HepG2 (cell line): ENCODE data around the gene SETD1A. TPM values are rescaled to one million over a fixed set of nuclear protein-coding genes. Genes with fewer than 3 reads are reported as not detected.

Experiments
- AGO2 ChIP-seq: fragments of 200-400 bp; formaldehyde crosslinking; optimal IDR thresholded peaks from 2 replicates; pipeline ENCODE3; 2017; ENCODE audit warnings: mild to moderate bottlenecking, low read depth, low read length, moderate library complexity
- GPBP1L1 ChIP-seq: sonication (generic); formaldehyde crosslinking; IDR thresholded peaks from 2 replicates; pipeline ENCODE4 v1.5.0; 2020; ENCODE audit warnings: mild to moderate bottlenecking, missing genetic modification reagents
- IRF2 ChIP-seq: IDR thresholded peaks from 2 replicates; pipeline ENCODE4 v1.6.1; 2018; ENCODE audit warnings: missing genetic modification reagents, missing compliant biosample characterization
- ISX ChIP-seq: sonication (generic); formaldehyde crosslinking; conservative IDR thresholded peaks from 2 replicates; pipeline ENCODE4 v1.5.0; 2020; ENCODE audit warnings: missing genetic modification reagents
- KMT2A ChIP-seq: sonication (generic); formaldehyde crosslinking; IDR thresholded peaks from 2 replicates; pipeline ENCODE4 v1.4.0; 2020; ENCODE audit warnings: missing genetic modification reagents
- NCOA1 ChIP-seq: sonication (generic); formaldehyde crosslinking; IDR thresholded peaks from 2 replicates; pipeline ENCODE4 v1.9.0; 2021; ENCODE audit warnings: missing genetic modification reagents
- NFE2L2 ChIP-seq: fragments of 150-350 bp; IDR thresholded peaks from 2 replicates; pipeline ENCODE4 v1.6.1; 2014; ENCODE audit warnings: low read length
- RXRB ChIP-seq: IDR thresholded peaks from 2 replicates; pipeline ENCODE4 v1.6.1; 2016; ENCODE audit warnings: borderline replicate concordance, missing genetic modification reagents, missing compliant biosample characterization
- SRY ChIP-seq: sonication (generic); formaldehyde crosslinking; IDR thresholded peaks from 2 replicates; pipeline ENCODE4 v1.8.0; 2022; ENCODE audit warnings: mild to moderate bottlenecking, missing genetic modification reagents
- TBL1XR1 ChIP-seq: fragments of 150-350 bp; IDR thresholded peaks from 2 replicates; pipeline ENCODE4 v1.6.1; 2014; ENCODE audit warnings: borderline replicate concordance, low read length; ENCODE audit not compliant: partially characterized antibody
- TFDP1 ChIP-seq: IDR thresholded peaks from 2 replicates; pipeline ENCODE4 v1.6.1; 2016; ENCODE audit warnings: missing compliant biosample characterization, missing genetic modification reagents, borderline replicate concordance
- ZNF138 ChIP-seq: sonication (generic); formaldehyde crosslinking; IDR thresholded peaks from 2 replicates; pipeline ENCODE4 v1.5.0; 2020; ENCODE audit warnings: mild to moderate bottlenecking, low read depth, missing genetic modification reagents
- ZNF446 ChIP-seq: sonication (generic); formaldehyde crosslinking; IDR thresholded peaks from 2 replicates; pipeline ENCODE4 v1.5.0; 2020; ENCODE audit warnings: mild to moderate bottlenecking, missing genetic modification reagents
- ZNF609 ChIP-seq: sonication (generic); formaldehyde crosslinking; IDR thresholded peaks from 2 replicates; pipeline ENCODE4 v1.4.0; 2020; ENCODE audit warnings: mild to moderate bottlenecking, missing genetic modification reagents, borderline replicate concordance
- ZNF619 ChIP-seq: sonication (generic); formaldehyde crosslinking; IDR thresholded peaks from 2 replicates; pipeline ENCODE4 v1.4.0; 2020; ENCODE audit warnings: mild to moderate bottlenecking, missing genetic modification reagents
- ZNF691 ChIP-seq: sonication (generic); formaldehyde crosslinking; IDR thresholded peaks from 2 replicates; pipeline ENCODE4 v1.4.0; 2020; ENCODE audit warnings: missing genetic modification reagents, low read depth, mild to moderate bottlenecking, borderline replicate concordance
- ZNF788 ChIP-seq: sonication (generic); formaldehyde crosslinking; IDR thresholded peaks from 2 replicates; pipeline ENCODE4 v1.5.0; 2020; ENCODE audit warnings: mild to moderate bottlenecking, missing genetic modification reagents, borderline replicate concordance
- ZNF792 ChIP-seq: IDR thresholded peaks from 2 replicates; pipeline ENCODE4 v1.6.1; 2016
- polyA plus RNA-seq, 8 experiments: library from polyadenylated mRNA; depleted of rRNA in 3 of 8; stranded (reverse) in 7 of 8; unstranded in 1 of 8; fragments of >200 nt; fragmentation: Illumina TruSeq in 4 of 8; extraction: Trizol in 4 of 8; gene quantifications; 2 replicates each; pipeline versions ENCODE4 v1.2.1 to v1.2.3, GENCODE V29; 2011 to 2016; ENCODE audit warnings: low read depth in 4 of 8, missing spikeins in 1 of 8, mixed read lengths in 1 of 8; ENCODE audit not compliant: insufficient read depth in 1 of 8
- total RNA-seq, 5 experiments: library from RNA; depleted of rRNA; stranded (reverse); fragments of >200 nt; fragmentation: Illumina TruSeq; extraction: Trizol; gene quantifications; 2 replicates each; pipeline ENCODE4 v1.2.3, GENCODE V29; 2016; ENCODE audit warnings: low read depth in 1 of 5
- TF ChIP-seq, protein P1 (sequence below): IDR thresholded peaks from 2 replicates; pipeline ENCODE4 v1.6.1; 2016; ENCODE audit warnings: mild to moderate bottlenecking

SETD1A gene
- total and polyA plus RNA-seq, 2 of the 13 experiments (the other 11 are each of a cell fraction or from before 2014, with no cell fraction given): 3.8 to 5.6 TPM

DNA sequence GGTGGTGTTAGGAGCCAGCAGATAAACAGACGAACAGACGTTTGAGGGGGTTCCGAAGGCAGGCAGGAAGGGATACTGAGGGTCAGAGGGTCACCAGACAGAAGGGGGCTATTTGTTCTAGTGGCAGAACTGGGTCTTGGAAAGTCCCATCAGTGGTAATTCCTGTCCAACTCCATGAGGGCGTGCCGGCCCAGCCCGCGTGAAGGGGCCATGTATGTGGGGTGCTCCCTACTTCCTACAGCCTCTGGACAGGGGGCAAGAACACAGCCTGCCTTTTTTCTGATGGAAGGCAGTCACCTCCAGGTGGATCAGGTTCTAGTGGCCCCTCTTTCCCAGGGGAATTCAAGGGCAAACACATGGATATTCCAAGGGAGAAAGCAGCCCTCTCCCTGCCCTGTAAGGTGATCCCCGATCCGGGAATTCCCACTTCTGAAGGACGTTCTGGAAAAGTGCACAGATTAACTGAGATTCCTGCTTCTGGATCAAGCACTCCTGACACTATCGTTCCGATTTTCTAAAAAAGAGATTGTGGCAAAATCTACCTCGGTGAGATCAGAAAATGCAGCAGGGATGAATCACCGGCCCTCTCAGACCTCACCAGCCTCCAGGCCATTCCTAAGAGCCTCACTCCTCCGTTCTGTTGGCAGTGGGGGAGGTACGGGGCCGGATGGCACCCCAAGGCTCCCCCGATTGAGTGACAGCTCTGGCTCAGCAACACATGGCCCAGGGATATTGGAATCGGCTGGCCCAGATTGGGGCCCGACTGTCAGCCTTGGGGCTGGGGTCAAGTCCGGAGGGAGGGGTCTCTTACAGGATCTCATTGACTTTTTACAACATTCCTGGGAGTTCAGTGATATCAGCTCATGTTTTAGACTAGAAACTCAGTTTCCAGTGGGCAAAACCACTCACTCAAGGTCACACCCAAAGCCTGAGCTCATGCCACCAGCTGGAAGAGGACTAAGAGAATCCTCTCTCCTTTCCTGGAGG lies 40.5 kb downstream of the SETD1A start (continued):
- TF ChIP-seq, protein P1, sequence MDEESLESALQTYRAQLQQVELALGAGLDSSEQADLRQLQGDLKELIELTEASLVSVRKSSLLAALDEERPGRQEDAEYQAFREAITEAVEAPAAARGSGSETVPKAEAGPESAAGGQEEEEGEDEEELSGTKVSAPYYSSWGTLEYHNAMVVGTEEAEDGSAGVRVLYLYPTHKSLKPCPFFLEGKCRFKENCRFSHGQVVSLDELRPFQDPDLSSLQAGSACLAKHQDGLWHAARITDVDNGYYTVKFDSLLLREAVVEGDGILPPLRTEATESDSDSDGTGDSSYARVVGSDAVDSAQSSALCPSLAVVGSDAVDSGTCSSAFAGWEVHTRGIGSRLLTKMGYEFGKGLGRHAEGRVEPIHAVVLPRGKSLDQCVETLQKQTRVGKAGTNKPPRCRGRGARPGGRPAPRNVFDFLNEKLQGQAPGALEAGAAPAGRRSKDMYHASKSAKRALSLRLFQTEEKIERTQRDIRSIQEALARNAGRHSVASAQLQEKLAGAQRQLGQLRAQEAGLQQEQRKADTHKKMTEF (CRISPR knock-in tag): 0 out of 2 replicates have a peak, but pooled peaks have one; percentile 2
- peak; percentile 12; the same call in 1 of the 2 replicates for TF ChIP-seq ZNF138 (CRISPR knock-in tag)
- no peak for TF ChIP-seq GPBP1L1
- TF ChIP-seq KMT2A: no peak
- TF ChIP-seq IRF2 (CRISPR knock-in tag): 0 out of 2 replicates have a peak, but pooled peaks have one; percentile 5
- no peak for TF ChIP-seq TBL1XR1
- TF ChIP-seq ZNF446 (CRISPR knock-in tag): no peak; the same call in 1 of the 2 replicates
- no peak for TF ChIP-seq ZNF788 (CRISPR knock-in tag)
- TF ChIP-seq ZNF792: 0 out of 2 replicates have a peak, but pooled peaks have one; percentile 7
- TF ChIP-seq NCOA1: peak; percentile 60; the same call in 1 of the 2 replicates
- TF ChIP-seq ZNF609: peak; percentile 13; the same call in 1 of the 2 replicates
- TF ChIP-seq RXRB (CRISPR knock-in tag): peak; percentile 14; the same call in 1 of the 2 replicates
- TF ChIP-seq ZNF619 (CRISPR knock-in tag): no peak; the same call in 1 of the 2 replicates
- no peak for TF ChIP-seq ISX
- no peak for TF ChIP-seq TFDP1
- no peak for TF ChIP-seq SRY
- no peak for TF ChIP-seq NFE2L2
- TF ChIP-seq AGO2: peak; percentile 15
- TF ChIP-seq ZNF691 (CRISPR knock-in tag): 0 out of 2 replicates have a peak, but pooled peaks have one; percentile 33
